C4-2B (cell line): ENCODE data around the gene B3GALT4.

ENCODE experiments used
- H3K27ac ChIP-seq: fragments of 450-650 bp; 2 replicates; pipeline ENCODE4 v1.5.1; 2017
- ZFX ChIP-seq: fragments of 450-650 bp; IDR thresholded peaks from 2 replicates; pipeline ENCODE4 v1.6.1; 2017
- TF ChIP-seq, protein P1 (sequence below): fragments of 450-650 bp; conservative IDR thresholded peaks from 2 replicates; pipeline ENCODE4 v1.5.1; 2017; ENCODE audit warnings: mild to moderate bottlenecking

Gene B3GALT4

DNA sequence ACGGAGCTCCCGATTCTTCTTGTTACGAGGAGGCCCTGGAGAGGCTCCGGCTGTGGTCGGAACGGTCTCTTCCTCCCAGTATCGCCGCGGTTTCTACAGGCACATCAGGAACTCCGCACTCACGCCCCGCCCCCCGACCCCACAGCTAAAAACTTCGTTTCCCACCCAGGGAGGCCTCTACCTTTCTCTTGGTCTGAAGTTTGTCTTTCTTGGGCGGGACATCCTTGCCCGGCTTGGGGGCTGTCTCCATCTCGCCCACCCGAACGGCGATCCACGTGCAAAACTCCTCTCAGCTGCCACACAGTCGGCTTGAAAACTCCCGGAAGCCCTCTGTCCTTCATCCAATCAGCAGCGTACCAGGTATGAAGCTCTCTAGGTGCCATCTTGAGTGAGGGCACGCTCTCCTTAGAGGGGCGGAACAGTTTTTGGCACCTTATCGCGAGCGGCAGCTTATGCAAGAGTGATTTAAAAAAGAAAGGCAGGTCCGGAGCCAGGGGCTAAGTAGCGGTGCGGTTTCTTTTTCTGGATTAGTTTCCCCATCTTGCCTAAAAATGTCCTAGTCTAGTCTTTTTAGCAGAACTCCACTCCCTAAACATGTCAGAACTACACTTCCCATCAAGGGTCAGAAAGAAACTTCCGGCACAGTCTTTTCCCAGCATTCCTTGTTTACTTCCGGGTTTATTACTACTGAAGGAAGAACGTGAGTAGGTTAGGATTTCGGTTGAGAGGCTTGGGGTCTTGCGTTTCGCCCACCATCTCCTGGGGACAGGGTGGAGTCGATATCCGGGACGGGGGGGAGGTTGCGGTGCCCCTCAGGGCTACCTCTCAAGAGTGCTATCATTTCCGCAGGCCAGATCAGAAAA is 12.2 kb downstream of the B3GALT4 start, which contains the start of the genes PFDN6 and WDR46:
TSS of gene PFDN6 (plus strand) at position 681 of the 863 bp plus-strand sequence. CDS start 256 bp downstream, outside the sequence.
TSS of gene WDR46 (minus strand) at position 319 of the 863 bp plus-strand sequence. CDS start at position 250, 69 bp downstream.
- no peak for TF ChIP-seq ZFX
- TF ChIP-seq, protein P1, sequence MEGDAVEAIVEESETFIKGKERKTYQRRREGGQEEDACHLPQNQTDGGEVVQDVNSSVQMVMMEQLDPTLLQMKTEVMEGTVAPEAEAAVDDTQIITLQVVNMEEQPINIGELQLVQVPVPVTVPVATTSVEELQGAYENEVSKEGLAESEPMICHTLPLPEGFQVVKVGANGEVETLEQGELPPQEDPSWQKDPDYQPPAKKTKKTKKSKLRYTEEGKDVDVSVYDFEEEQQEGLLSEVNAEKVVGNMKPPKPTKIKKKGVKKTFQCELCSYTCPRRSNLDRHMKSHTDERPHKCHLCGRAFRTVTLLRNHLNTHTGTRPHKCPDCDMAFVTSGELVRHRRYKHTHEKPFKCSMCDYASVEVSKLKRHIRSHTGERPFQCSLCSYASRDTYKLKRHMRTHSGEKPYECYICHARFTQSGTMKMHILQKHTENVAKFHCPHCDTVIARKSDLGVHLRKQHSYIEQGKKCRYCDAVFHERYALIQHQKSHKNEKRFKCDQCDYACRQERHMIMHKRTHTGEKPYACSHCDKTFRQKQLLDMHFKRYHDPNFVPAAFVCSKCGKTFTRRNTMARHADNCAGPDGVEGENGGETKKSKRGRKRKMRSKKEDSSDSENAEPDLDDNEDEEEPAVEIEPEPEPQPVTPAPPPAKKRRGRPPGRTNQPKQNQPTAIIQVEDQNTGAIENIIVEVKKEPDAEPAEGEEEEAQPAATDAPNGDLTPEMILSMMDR = no peak
- H3K27ac ChIP-seq = peak within 1 kb of the TSS; percentile 76

DNA sequence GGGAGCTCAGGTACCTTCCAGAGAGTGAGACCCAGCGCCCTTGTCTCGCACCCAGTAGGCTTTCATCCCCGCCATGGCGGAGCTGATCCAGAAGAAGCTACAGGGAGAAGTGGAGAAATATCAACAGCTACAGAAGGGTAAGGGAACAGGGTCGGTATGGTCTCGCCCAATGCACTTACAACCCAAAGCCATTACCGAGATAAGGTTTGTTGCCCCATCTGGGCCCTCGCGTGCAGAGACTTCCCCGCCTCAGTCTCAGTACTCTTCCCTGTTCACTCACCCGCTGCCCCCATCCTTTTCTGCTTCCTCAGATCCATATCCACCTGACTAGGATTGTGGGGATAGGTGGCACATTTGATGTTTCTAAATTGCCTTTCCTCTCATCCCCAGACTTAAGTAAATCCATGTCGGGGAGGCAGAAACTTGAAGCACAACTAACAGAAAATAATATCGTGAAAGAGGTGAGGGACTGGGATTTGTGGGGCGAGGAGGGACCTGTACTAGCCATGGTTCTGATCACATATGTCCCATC is 12.9 kb downstream of the B3GALT4 start:
- TF ChIP-seq, protein P1 = no peak
- TF ChIP-seq ZFX = no peak

DNA sequence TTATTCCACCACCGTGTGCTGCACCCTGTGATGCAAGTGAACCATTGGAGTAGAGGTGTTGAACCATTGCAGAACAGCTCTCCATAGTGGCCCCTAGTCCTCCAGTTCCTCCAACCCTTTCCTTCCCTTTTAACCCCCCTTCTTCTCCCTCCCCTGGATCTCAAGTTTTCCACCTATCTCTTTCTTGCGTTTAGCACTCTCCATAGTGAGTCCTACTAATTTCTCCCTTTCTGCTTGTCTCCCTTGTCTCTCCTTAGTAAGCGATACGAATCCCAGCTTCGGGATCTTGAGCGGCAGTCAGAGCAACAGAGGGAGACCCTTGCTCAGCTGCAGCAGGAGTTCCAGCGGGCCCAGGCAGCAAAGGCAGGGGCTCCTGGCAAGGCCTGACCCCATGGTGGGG is 13.5 kb downstream of the B3GALT4 start:
- H3K27ac ChIP-seq = peak overlapping the region; percentile 76
- TF ChIP-seq, protein P1 = no peak
- no peak for TF ChIP-seq ZFX

More for the DNA sequence above, 12.9 kb downstream of the B3GALT4 start:
- H3K27ac ChIP-seq = peak overlapping the region; percentile 76

GRCh38 chr6:33292996-33293682 is 16.2 kb downstream of the B3GALT4 start:
- H3K27ac ChIP-seq = no peak overlapping the region
- TF ChIP-seq, protein P1 = no peak
- no peak for TF ChIP-seq ZFX

DNA sequence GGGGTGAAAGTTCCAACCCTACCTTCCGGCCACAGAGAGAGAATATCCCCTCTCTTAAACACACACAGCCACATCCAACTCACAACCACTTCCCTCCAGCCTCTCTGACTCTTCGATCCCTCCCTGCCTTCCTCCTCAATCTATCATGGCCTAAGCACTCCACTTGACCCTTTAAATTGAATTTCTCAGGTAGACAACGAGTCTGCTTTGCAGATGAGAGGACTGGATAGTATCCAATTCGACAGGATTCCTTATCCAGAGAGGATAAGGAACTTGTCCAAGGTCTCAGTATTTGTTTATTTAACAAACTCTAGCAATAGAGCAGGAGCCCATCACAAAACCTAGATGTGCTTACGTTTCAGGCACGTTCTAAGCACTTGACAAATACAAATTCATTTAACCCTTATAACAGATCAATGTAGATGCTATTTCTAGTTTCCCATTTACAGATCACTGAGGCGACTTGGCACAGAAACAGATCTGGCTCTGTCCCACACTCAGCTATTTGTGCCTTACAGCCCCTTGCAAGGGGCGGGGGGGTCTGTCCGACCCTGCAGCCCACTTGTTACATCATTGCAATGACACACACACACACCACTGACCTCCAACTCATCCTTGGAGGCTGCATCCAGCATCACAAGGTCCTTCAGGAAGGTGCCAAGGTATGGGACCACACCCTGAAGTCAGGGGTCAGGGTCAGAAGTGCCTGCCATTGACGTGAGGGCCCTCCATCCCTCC is 17.3 kb downstream of the B3GALT4 start:
- TF ChIP-seq, protein P1 = no peak
- no peak for TF ChIP-seq ZFX
- H3K27ac ChIP-seq = no peak overlapping the region

DNA sequence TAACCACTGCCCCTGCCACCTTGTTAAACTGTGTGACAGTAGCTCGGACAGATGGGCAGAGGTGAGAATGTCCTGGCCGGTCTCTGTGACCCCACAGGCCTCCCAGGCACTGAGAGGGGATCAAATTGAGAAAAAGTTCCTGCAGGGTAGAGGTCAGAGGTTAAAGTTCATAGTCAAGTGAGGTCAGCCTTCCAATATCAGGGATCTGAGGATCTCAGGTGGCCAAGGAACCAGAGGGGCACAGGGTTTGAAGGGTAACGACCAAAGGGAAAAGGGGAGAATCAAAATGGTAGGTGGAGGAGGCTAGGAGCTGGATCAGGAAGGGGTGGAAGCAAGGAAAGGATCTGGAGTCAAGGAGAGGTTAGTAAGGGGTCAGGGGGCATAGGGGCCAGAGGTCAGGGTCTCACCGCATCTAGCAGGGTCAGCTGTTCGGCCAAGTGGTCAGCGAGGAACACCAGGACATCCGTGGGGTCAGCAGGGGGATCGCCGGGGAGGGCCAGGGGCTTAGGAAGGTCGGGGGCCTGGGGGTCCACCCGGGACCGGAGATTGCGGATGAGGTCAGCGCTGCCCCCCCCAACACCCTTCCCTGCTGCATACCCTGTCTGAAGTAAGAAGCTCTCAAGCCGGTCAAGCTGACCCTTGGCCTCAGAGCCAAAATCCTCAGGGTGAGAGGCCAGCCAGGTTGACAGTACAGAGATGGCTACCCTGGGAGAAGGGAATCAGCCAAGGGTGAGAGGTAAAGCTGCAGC is 18.9 kb downstream of the B3GALT4 start:
- no peak overlapping the region; the same call in 1 of the 2 replicates for H3K27ac ChIP-seq
- TF ChIP-seq, protein P1 = no peak
- TF ChIP-seq ZFX = no peak
